Trophoblast cell (in vitro differentiated cells and primary cell): ENCODE measurements around the gene TMEM209.

Experiments used
- DNase-seq, 2 donors: peaks; one replicate each; pipeline ENCODE4 v3.0.0-alpha.2; 2016
- H2AFZ ChIP-seq: 2 replicates; pipeline ENCODE4 v1.6.1; 2013; ENCODE audit warnings: low read length, moderate library complexity, mild to moderate bottlenecking; ENCODE audit not compliant: insufficient read depth, poor library complexity
- H2AK5ac ChIP-seq: 2 replicates; pipeline ENCODE4 v1.6.1; 2013; ENCODE audit warnings: mild to moderate bottlenecking, low read length
- H2BK120ac ChIP-seq: 2 replicates; pipeline ENCODE4 v1.6.1; 2013; ENCODE audit warnings: low read length, mild to moderate bottlenecking, moderate library complexity; ENCODE audit not compliant: insufficient read depth, poor library complexity
- H2BK12ac ChIP-seq: 2 replicates; pipeline ENCODE4 v1.6.1; 2013; ENCODE audit warnings: mild to moderate bottlenecking, low read length, moderate library complexity
- H2BK5ac ChIP-seq: 2 replicates; pipeline ENCODE4 v1.6.1; 2013; ENCODE audit warnings: low read length, low read depth, moderate library complexity, mild to moderate bottlenecking; ENCODE audit not compliant: poor library complexity
- H3K14ac ChIP-seq: 2 replicates; pipeline ENCODE4 v1.6.1; 2013; ENCODE audit warnings: mild to moderate bottlenecking, low read length
- H3K18ac ChIP-seq: 2 replicates; pipeline ENCODE4 v1.6.1; 2013; ENCODE audit warnings: mild to moderate bottlenecking, low read length
- H3K23ac ChIP-seq: 2 replicates; pipeline ENCODE4 v1.6.1; 2013; ENCODE audit warnings: low read length
- H3K27ac ChIP-seq: 2 replicates; pipeline ENCODE4 v1.5.1; 2013; ENCODE audit warnings: low read depth, mild to moderate bottlenecking, inconsistent platforms, low read length, moderate library complexity
- H3K27me3 ChIP-seq: 2 replicates; pipeline ENCODE4 v1.6.1; 2013; ENCODE audit warnings: inconsistent platforms, mild to moderate bottlenecking, low read length, moderate library complexity; ENCODE audit not compliant: insufficient read depth
- H3K36me3 ChIP-seq, 2 experiments: 1 replicate in 1 of 2; 2 replicates in 1 of 2; pipeline ENCODE4 v1.6.1; 2013; ENCODE audit warnings: low read length in 2 of 2, mild to moderate bottlenecking in 2 of 2, moderate library complexity in 1 of 2; ENCODE audit not compliant: insufficient read depth in 2 of 2, control insufficient read depth in 1 of 2
- H3K4ac ChIP-seq: 2 replicates; pipeline ENCODE4 v1.6.1; 2013; ENCODE audit warnings: low read depth, mild to moderate bottlenecking, low read length, moderate library complexity
- H3K4me1 ChIP-seq, 2 experiments: 1 replicate in 1 of 2; 2 replicates in 1 of 2; pipeline ENCODE4 v1.6.1; 2013; ENCODE audit warnings: low read length in 2 of 2, mild to moderate bottlenecking in 2 of 2, moderate library complexity in 1 of 2; ENCODE audit not compliant: insufficient read depth in 2 of 2, control insufficient read depth in 1 of 2
- H3K4me2 ChIP-seq: 2 replicates; pipeline ENCODE4 v1.6.1; 2013; ENCODE audit warnings: inconsistent platforms, mild to moderate bottlenecking, low read length, moderate library complexity
- H3K4me3 ChIP-seq: 2 replicates; pipeline ENCODE4 v1.5.1; 2013; ENCODE audit warnings: mild to moderate bottlenecking, low read depth, low read length, inconsistent platforms
- H3K79me1 ChIP-seq: one replicate; pipeline ENCODE4 v1.6.1; 2013; ENCODE audit warnings: low read length
- H3K79me2 ChIP-seq: 2 replicates; pipeline ENCODE4 v1.6.1; 2013; ENCODE audit warnings: low read length, mild to moderate bottlenecking; ENCODE audit not compliant: control insufficient read depth, insufficient read depth, poor library complexity
- H3K9ac ChIP-seq: 2 replicates; pipeline ENCODE4 v1.6.1; 2013; ENCODE audit warnings: mild to moderate bottlenecking, low read length
- H3K9me3 ChIP-seq: 2 replicates; pipeline ENCODE4 v1.6.1; 2013; ENCODE audit warnings: low read depth, mild to moderate bottlenecking, control low read depth, inconsistent platforms, low read length; ENCODE audit not compliant: insufficient read depth
- H4K12ac ChIP-seq: 2 replicates; pipeline ENCODE4 v1.6.1; 2013; ENCODE audit warnings: low read depth, mild to moderate bottlenecking, low read length, moderate library complexity
- H4K8ac ChIP-seq: 2 replicates; pipeline ENCODE4 v1.6.1; 2013; ENCODE audit warnings: low read depth, mild to moderate bottlenecking, low read length, moderate library complexity
- H4K91ac ChIP-seq: one replicate; pipeline ENCODE4 v1.6.1; 2013; ENCODE audit warnings: low read depth, mild to moderate bottlenecking, low read length, moderate library complexity
- WGBS: extraction: QIAGEN DNeasy Blood & Tissue Kit; methylation state at CpG from one replicate; pipeline ENCODE4 v1.1.7; 2013; ENCODE audit warnings: missing lambda C conversion rate; ENCODE audit not compliant: insufficient read length, insufficient coverage; ENCODE audit errors: extremely low coverage; 5-methylcytosine and 5-hydroxymethylcytosine counted together

TMEM209 gene

DNA sequence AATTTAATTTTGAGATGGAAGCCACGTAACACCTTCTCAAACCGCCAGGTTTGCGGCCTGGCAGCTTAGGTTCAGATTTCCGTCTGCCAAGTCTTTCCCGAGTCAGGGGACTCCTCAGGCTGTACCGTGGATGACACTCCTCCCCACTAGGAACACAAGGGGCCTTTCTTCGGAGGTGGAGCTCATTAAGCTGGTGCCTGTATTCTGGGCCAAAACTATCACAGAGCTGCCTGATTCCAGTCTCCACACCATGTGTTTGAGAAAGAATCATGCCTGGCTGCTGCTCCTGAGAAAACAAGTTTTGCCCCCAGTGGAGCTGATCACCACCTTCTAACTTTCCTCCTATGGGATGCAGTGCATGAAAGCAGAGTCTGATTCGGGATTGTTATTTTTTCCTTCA lies 44.8 kb downstream of the TMEM209 start:
- H2BK12ac ChIP-seq, result no peak overlapping the region
- no peaks in the 10 kb centered on the region for H3K4me1 ChIP-seq
- DNase-seq, result no peak
- no peak overlapping the region for H3K23ac ChIP-seq
- H3K18ac ChIP-seq, result no peak overlapping the region
- H3K79me1 ChIP-seq, result no peaks in the 10 kb centered on the region
- no peak overlapping the region for H4K12ac ChIP-seq
- peaks cover 8 to 12% of the 10 kb centered on the region in 2 experiments for H3K36me3 ChIP-seq
- no peak overlapping the region for H2BK120ac ChIP-seq
- no peak overlapping the region for H2AK5ac ChIP-seq
- H3K9ac ChIP-seq, result no peak overlapping the region
- H4K8ac ChIP-seq, result no peak overlapping the region
- no peaks in the 10 kb centered on the region for H3K9me3 ChIP-seq
- no peak overlapping the region for H3K4ac ChIP-seq
- no CpG with 5 or more reads among the region's 8 CpGs for WGBS
- H3K4me2 ChIP-seq, result no peak overlapping the region
- H3K27ac ChIP-seq, result no peak overlapping the region
- no peak overlapping the region for H2BK5ac ChIP-seq
- H3K27me3 ChIP-seq, result no peaks in the 10 kb centered on the region
- H3K14ac ChIP-seq, result no peak overlapping the region
- H3K4me3 ChIP-seq, result no peak overlapping the region
- H2AFZ ChIP-seq, result no peak overlapping the region
- no peak overlapping the region for H4K91ac ChIP-seq
- no peaks in the 10 kb centered on the region for H3K79me2 ChIP-seq

DNA sequence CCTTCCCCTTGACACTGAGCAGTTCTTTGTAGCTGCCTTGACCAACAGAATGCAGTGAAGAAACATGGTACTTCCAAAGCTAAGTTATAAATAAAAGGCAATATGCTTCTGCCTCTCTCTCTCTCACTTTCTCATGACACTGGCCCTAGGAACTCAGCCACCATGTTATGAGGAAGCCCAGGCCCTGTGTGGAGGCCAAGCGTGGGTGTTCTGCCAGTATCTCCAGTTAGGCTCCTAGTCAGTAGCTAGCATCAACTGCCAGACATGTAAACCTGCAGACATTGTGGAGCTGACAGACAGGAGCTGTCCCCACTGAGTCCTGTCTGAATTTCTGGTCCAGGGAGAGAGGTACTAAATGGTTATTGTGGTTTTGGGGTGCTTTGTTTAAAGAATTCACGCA lies 45.2 kb downstream of the TMEM209 start:
- Histone ChIP-seq H2BK120ac (no peak overlapping the region), H3K9ac (no peak overlapping the region), H2BK5ac (no peak overlapping the region), H4K12ac (no peak overlapping the region), H4K91ac (no peak overlapping the region), H3K18ac (no peak overlapping the region), H3K27me3 (no peaks in the 10 kb centered on the region), H2AFZ (no peak overlapping the region), H3K36me3 (peaks cover 8 to 12% of the 10 kb centered on the region in 2 experiments), H2AK5ac (no peak overlapping the region), H3K4me2 (no peak overlapping the region), H3K4me1 (no peaks in the 10 kb centered on the region), H3K27ac (no peak overlapping the region), H3K4me3 (no peak overlapping the region), H2BK12ac (no peak overlapping the region), H4K8ac (no peak overlapping the region), H3K79me2 (no peaks in the 10 kb centered on the region), H3K23ac (no peak overlapping the region), H3K9me3 (no peaks in the 10 kb centered on the region), H3K79me1 (no peaks in the 10 kb centered on the region), H3K4ac (no peak overlapping the region), H3K14ac (no peak overlapping the region)
- no peak for DNase-seq
- no CpG with 5 or more reads among the region's 2 CpGs for WGBS

DNA sequence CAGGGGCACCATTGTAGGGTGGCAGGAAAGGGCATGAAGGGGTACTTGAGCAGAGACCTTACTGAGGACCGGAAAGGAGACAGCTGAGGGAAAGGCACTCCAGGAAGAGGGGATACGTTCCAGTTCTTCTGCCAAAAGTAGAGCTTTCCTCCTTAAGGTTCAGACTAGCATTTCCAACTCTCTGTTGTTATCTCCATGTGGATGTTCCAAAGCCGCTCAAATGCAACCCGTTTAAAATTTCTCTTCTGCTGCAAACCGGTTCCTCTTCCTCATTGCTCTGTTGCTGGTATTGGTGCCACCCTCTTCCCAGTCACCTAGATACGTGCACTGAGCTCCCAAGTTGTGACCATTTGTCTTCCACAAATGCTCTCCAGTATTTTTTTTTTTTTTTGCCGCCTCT lies 47.5 kb downstream of the TMEM209 start:
- Histone ChIP-seq H4K91ac (no peak overlapping the region), H3K27me3 (no peaks in the 10 kb centered on the region), H2BK120ac (no peak overlapping the region), H3K36me3 (peaks cover 8 to 10% of the 10 kb centered on the region in 2 experiments), H2AK5ac (no peak overlapping the region), H3K9ac (no peak overlapping the region), H3K4me3 (no peak overlapping the region), H3K4ac (no peak overlapping the region), H3K18ac (no peak overlapping the region), H3K27ac (no peak overlapping the region), H3K4me1 (no peaks in the 10 kb centered on the region), H4K8ac (no peak overlapping the region), H3K79me1 (no peaks in the 10 kb centered on the region), H2BK5ac (no peak overlapping the region), H3K79me2 (no peaks in the 10 kb centered on the region), H3K14ac (no peak overlapping the region), H4K12ac (no peak overlapping the region), H3K9me3 (no peaks in the 10 kb centered on the region), H2AFZ (no peak overlapping the region), H3K23ac (no peak overlapping the region), H3K4me2 (no peak overlapping the region), H2BK12ac (no peak overlapping the region)
- no CpG with 5 or more reads among the region's 7 CpGs for WGBS
- no peak for DNase-seq

DNA sequence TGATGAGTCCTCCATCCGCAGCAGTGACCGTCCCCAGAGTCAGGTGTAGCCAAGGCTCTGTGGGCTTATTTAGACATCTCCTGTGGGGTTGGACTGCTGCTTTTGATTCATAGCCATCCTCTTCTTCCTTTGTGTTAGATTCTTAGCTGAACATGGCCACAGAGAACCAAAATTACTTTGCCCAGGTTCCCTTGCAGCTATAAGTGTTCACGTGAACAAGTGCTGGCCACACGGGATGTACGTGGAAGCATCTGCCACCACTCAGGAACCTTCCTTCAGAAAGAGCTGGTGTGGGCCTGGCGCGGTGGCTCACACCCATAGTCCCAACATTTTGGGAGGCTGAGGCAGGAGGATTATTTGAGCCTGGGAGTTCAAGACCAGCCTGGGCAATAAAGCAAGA lies 49.1 kb downstream of the TMEM209 start:
- Histone ChIP-seq H3K18ac (no peak overlapping the region), H2BK12ac (no peak overlapping the region), H2BK5ac (no peak overlapping the region), H3K4ac (no peak overlapping the region), H4K8ac (no peak overlapping the region), H2AFZ (no peak overlapping the region), H3K79me2 (no peaks in the 10 kb centered on the region), H3K14ac (no peak overlapping the region), H4K12ac (no peak overlapping the region), H3K9ac (no peak overlapping the region), H2BK120ac (no peak overlapping the region), H3K23ac (no peak overlapping the region), H3K36me3 (peaks cover 2 to 6% of the 10 kb centered on the region in 2 experiments), H3K4me3 (no peak overlapping the region), H3K4me1 (no peaks in the 10 kb centered on the region), H3K27ac (no peak overlapping the region), H3K4me2 (no peak overlapping the region), H4K91ac (no peak overlapping the region), H3K27me3 (no peaks in the 10 kb centered on the region), H3K79me1 (no peaks in the 10 kb centered on the region), H3K9me3 (peaks cover 5% of the 10 kb centered on the region), H2AK5ac (no peak overlapping the region)
- DNase-seq, result no peak
- WGBS, result no CpG with 5 or more reads among the region's 7 CpGs
